SU-DHL-6 (cell line): Measurements from ENCODE around the gene GCNT4.

ENCODE experiments used
- H2AFZ ChIP-seq: fragments of 200-600 bp; sonication (generic); 2 replicates; pipeline ENCODE4 v1.6.1; 2014; ENCODE audit warnings: low read depth, mild to moderate bottlenecking, moderate library complexity, mixed read lengths, antibody characterized with exemption, low read length; ENCODE audit not compliant: severe bottlenecking
- H3F3A ChIP-seq: fragments of 200-600 bp; shearing (Covaris generic); 2 replicates; pipeline ENCODE4 v1.6.0; 2016; ENCODE audit warnings: antibody characterized with exemption, mild to moderate bottlenecking; ENCODE audit not compliant: insufficient read depth
- H3K27ac ChIP-seq: fragments of 200-600 bp; sonication (generic); 2 replicates; pipeline ENCODE4 v1.5.1; 2016; ENCODE audit warnings: low read depth, mild to moderate bottlenecking, low read length, moderate library complexity, mixed read lengths
- H3K27me3 ChIP-seq: fragments of 200-600 bp; sonication (generic), shearing (Covaris generic); 2 replicates; pipeline ENCODE4 v1.6.0; 2014; ENCODE audit warnings: mild to moderate bottlenecking, low read length
- H3K36me3 ChIP-seq: fragments of 200-600 bp; sonication (generic); 2 replicates; pipeline ENCODE4 v1.6.1; 2014; ENCODE audit warnings: mild to moderate bottlenecking, low read length, mixed read lengths
- H3K4me2 ChIP-seq: fragments of 300-600, 200-600 bp; shearing (Covaris generic), sonication (generic); 2 replicates; pipeline ENCODE4 v1.6.0; 2014; ENCODE audit warnings: low read length, low read depth, mild to moderate bottlenecking; ENCODE audit not compliant: poor library complexity, severe bottlenecking
- H3K4me3 ChIP-seq: fragments of 200-600 bp; sonication (generic); 2 replicates; pipeline ENCODE4 v1.5.1; 2014; ENCODE audit warnings: antibody characterized with exemption, low read length, mild to moderate bottlenecking, mixed read lengths; ENCODE audit not compliant: insufficient read depth, poor library complexity, severe bottlenecking
- H3K79me2 ChIP-seq: fragments of 200-600 bp; sonication (generic); 2 replicates; pipeline ENCODE4 v1.6.1; 2014; ENCODE audit warnings: mild to moderate bottlenecking, low read length, moderate library complexity; ENCODE audit not compliant: insufficient read depth
- H3K9ac ChIP-seq: fragments of 200-600 bp; sonication (generic); 2 replicates; pipeline ENCODE4 v1.7.0; 2014; ENCODE audit warnings: mild to moderate bottlenecking, low read length
- H3K9me2 ChIP-seq: fragments of 200-600 bp; sonication (generic); replicated peaks from 2 replicates; pipeline ENCODE4 v1.6.1; 2014; ENCODE audit warnings: low read length; ENCODE audit not compliant: insufficient read depth
- H3K9me3 ChIP-seq: fragments of 200-600 bp; sonication (generic); 2 replicates; pipeline ENCODE4 v1.6.1; 2014; ENCODE audit warnings: low read length, mixed read lengths; ENCODE audit not compliant: insufficient read depth
- H4K20me1 ChIP-seq: fragments of 200-600 bp; sonication (generic); 2 replicates; pipeline ENCODE4 v1.6.1; 2014; ENCODE audit warnings: low read depth, mild to moderate bottlenecking, antibody characterized with exemption, low read length, moderate library complexity, mixed read lengths
- CTCF ChIP-seq: fragments of 200-600 bp; sonication (generic); IDR thresholded peaks from one replicate; pipeline ENCODE4 v1.5.1; 2017; ENCODE audit warnings: antibody characterized with exemption, mild to moderate bottlenecking, low read length, moderate library complexity; ENCODE audit not compliant: insufficient read depth, poor library complexity, severe bottlenecking
- EZH2phosphoT487 ChIP-seq: fragments of 200-600 bp; sonication (generic), shearing (Covaris generic); conservative IDR thresholded peaks from 2 replicates; pipeline ENCODE4 v1.6.1; 2018; ENCODE audit warnings: mild to moderate bottlenecking, antibody characterized with exemption, low read length, moderate library complexity, mixed read lengths

The GCNT4 gene

GRCh38 chr5:75049456-75050351 is 2.7 kb downstream of the GCNT4 start:
- Histone ChIP-seq H3K36me3 (no peaks in the 10 kb centered on the region), H3K79me2 (no peaks in the 10 kb centered on the region), H3K27me3 (no peaks in the 10 kb centered on the region), H3K9me2 (no peaks in the 10 kb centered on the region), H3K9ac (no peak overlapping the region), H4K20me1 (no peaks in the 10 kb centered on the region), H2AFZ (peak overlapping the region; percentile 38), H3F3A (no peaks in the 10 kb centered on the region), H3K9me3 (no peaks in the 10 kb centered on the region), H3K4me3 (no peak overlapping the region), H3K27ac (no peak overlapping the region), H3K4me2 (no peak overlapping the region)
- TF ChIP-seq CTCF = peak; percentile 55
- no peak for TF ChIP-seq EZH2phosphoT487

- Histone ChIP-seq H3F3A (no peaks in the 10 kb centered on the region), H3K9me3 (no peaks in the 10 kb centered on the region), H3K4me3 (no peak overlapping the region), H3K9me2 (no peaks in the 10 kb centered on the region), H3K79me2 (no peaks in the 10 kb centered on the region), H4K20me1 (no peaks in the 10 kb centered on the region), H3K4me2 (no peak overlapping the region), H3K27me3 (no peaks in the 10 kb centered on the region), H3K9ac (no peak overlapping the region), H3K36me3 (no peaks in the 10 kb centered on the region), H3K27ac (no peak overlapping the region), H2AFZ (no peak overlapping the region)
- TF ChIP-seq CTCF = no peak
These were observed 3.9 kb downstream of the GCNT4 start for GRCh38 chr5:75048457-75048953.

- no peak for TF ChIP-seq EZH2phosphoT487
- TF ChIP-seq CTCF = no peak
- Histone ChIP-seq H3K27me3 (no peaks in the 10 kb centered on the region), H3K9ac (no peak overlapping the region), H4K20me1 (no peaks in the 10 kb centered on the region), H3K9me2 (no peaks in the 10 kb centered on the region), H3K79me2 (no peaks in the 10 kb centered on the region), H3K4me3 (no peak overlapping the region), H3K27ac (no peak overlapping the region), H3K36me3 (no peaks in the 10 kb centered on the region), H3K9me3 (0 out of 2 replicates have a peak, but pooled peaks cover 3% of the 10 kb centered on the region), H3K4me2 (no peak overlapping the region), H3F3A (no peaks in the 10 kb centered on the region), H2AFZ (no peak overlapping the region)
These were observed 5.0 kb downstream of the GCNT4 start for GRCh38 chr5:75047356-75047755.
